HT1080 (cell line): ENCODE results near the gene SSX2IP. TPM values are rescaled to one million over a fixed set of nuclear protein-coding genes. Genes with fewer than 3 reads are reported as not detected.
"Not testable (repeated sequence)": the region's sequence is repeated elsewhere in the genome, so short reads cannot be mapped to it uniquely, and the experiment has no call there.

ENCODE experiments used
- DNase-seq: peaks from one replicate; pipeline ENCODE4 v3.0.0-alpha.2; 2015; ENCODE audit warnings: low read depth
- total RNA-seq: library from RNA; depleted of rRNA; stranded (reverse); fragments of >200 nt; shearing (Covaris generic); gene quantifications from 2 replicates; pipeline ENCODE4 v1.2.3, GENCODE V29; 2014

Gene SSX2IP
- total RNA-seq, 1 experiment from 2014 or later = 21.4 TPM

DNA sequence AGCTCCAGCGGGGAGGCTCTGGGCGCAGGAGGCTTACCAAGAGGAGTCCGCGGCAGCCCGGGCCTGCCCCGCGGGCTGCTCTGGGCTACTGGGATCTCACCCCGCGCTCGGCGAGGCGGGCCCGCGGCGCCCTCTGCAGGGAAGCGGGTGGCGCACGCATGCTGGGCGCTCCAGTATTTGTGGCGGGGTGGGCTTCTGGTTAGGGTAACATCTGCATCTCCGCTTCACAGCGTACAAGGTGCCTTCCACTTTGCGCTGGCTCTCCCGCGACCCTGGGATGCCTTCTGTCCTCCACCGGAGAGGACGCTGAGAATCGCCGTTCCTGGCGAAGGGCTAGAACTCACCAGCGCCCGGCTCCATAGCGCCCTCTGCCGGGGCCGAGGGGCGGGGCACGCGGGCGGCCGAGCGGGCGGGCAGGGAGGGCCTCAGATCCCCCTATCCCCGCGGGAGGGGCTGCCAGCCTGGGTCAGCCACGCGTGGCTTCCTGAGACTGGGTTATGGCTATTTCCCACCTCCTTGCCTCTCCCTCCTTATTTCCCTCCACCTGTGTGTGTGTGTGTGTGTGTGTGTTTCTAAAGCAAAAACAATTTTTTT, 69.4 kb downstream of the SSX2IP start:
- DNase-seq = no peak

DNA sequence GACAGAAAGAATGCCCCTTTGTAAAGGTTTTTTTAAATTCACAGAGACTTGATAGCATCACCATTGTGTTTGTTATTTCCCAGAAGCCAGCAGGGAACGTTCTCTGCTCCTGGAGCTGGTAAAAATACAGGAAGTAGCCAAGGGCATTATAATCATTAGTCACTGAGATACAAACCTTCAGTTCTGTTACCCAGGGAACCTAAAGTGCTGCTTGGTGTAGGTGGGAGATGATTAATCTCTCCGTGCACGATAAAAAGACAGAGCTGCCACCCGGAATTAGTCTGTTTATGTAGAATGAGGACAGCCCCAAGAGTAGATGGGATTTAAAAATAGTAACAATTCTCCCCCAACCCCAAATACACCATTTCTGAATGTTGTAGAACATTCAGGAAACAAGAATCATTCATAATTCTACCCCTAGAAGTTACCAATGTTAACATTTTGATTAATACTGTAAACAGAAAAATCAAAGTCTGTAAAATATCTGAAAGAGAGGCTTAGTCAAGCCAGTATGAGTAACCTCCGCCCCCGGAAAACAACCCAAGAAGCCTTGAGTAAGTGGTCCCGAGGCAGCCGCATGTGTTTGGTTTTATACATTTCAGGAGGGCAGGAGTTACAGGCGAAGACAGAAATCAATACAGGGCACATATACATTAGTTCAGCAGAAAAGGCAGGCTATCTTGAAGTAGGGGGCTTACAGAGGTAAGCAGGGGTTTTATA, 70.7 kb downstream of the SSX2IP start:
- DNase-seq = peak; percentile 90

DNA sequence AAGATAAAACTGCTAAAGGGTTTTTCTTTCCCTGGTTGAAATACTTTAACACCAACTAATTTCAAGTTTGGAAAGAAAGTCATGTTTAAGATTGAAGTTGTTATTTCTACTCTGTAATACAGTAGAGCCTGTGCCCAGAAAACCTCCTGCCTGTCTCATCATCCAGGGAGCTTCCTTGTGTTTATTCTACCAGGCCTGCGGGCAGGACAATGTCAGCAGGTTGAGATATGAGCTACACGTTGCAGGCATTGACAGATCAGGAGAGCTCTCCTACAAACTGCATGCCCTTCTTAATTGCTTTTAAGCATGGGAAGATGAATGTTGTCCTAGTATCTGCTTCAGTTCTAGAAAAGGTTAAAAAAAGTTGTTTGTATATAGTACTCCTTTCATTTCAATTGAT, 72.9 kb downstream of the SSX2IP start:
- DNase-seq = no peak

DNA sequence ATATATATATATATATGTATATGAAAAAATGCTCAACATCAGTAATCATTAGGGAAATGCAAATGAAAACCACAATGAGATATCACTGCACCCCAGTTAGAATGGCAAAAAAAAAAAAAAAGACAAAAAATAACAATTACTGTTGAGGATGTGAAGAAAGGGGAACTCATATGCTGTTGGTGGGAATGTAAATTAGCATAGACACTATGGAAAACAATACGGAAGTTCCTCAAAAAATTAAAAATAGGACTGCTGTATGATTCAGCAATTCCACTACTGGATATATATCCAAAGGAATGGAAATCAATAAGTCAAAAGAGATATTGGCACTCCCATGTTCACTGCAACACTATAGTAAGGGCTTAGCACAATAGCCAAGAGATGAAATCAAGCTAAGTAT, 74.5 kb downstream of the SSX2IP start:
- no peak for DNase-seq

DNA sequence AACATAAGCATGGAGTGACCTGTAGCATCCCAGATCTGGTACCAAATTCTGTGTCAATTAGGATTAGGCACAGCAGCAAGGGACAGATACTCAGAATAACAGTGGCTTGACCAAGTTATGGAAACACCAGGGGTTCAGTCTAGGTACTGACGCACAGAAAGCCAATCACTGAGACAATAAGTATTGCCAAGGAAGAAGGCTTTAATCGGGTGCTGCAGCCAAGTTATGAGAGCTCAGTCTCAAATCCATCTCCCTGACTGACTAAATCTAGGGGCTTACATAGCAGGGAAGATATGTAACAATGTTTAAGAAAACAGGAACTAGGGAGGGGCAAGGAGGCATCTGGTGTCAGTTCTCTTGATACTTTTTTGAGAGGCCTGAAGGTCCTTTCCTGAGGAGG, 76.4 kb downstream of the SSX2IP start:
- DNase-seq = no peak

DNA sequence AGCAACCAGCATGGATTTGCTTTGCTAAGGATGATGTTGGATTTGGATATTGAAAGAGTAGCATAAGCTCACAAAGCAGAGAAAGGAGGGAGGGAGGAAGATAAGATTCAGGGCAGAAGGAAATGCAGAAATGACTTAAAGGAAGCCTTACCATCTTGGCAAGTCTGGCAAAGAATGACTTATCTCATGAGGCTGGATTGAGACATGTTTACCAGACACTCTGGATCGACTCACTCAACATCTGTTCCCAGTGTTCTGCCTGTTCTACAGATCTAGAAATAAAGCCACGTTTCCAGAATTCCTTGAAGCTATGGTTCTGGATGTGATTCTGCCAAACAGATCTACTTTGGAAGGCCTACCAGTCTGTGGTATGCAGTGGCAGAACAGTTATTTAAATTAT, 77.2 kb downstream of the SSX2IP start:
- no peak for DNase-seq

DNA sequence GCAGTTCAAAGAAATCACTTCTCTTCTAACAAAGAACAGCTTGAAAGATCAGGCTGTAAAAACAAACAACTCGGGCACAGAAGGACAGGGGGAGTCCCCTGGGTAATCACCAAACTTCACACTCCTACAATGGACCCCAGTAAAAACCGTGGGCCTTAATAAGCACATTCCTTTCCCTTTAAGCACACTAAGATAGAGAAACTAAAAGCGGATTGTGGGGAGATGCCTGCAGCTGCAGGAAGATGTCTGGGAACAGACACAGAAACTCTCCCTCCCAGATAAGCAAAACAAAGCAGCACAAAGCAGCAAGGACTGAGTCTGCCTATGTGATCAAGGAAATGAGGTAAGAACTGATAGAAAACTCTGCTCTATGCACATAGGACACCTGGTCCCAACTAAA, 78.5 kb downstream of the SSX2IP start:
- DNase-seq = no peak

DNA sequence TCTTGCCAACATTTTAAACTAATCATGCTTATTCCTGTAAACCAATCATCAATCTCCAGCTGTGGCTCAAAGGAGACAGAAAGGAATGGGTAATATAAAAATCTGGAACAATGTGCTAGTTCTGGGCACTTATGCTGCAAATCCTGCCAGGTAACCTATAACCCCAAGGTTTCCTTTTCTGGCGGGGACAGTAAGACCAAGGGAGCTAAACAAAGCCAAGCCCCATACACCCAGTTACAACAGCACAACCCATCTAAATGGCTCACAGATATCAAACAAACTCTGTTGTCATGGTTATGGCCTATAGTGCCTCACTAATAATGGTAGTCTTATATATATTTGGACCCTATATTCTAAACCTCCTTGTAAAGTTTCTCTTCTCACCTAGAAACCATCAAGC, 79.2 kb downstream of the SSX2IP start:
- DNase-seq = no peak

DNA sequence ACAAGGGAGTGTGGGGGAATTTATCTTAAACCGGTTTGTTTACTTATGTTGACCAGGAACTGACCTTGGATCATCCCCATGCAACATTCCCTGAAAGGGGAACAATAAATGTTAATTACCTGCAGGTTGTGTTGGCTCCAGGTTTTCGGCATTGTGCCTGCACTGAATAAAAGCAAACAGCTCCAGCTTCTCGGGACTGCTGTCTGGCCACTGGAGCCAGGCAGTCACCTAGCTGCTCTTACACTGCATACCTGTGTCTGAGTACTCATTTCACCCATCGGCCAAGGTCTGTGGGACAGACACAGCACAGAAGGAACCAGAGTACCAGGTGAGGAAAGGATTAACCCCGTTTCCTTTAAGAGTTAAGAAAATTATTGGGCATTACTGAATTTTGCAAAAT, 83.3 kb downstream of the SSX2IP start:
- no peak for DNase-seq

DNA sequence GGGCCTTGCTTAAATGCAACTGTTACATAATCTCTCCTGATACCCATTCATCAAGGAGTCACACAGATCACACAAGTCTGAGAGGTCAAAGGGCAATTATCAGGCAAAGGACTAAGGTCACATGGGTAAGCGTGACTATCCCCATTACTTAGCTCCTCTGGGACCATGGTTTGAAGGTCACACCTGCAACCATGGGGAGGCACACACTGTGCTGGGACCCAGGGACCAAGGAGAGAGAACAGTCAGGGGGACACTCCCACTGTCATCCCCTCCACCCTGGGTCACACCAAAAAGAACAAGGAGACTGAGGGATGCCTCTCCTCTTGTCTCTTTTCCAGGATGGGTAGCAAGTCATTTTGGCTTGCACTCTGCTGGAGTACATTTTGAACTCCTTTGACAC, 85.1 kb downstream of the SSX2IP start:
- no peak for DNase-seq

DNA sequence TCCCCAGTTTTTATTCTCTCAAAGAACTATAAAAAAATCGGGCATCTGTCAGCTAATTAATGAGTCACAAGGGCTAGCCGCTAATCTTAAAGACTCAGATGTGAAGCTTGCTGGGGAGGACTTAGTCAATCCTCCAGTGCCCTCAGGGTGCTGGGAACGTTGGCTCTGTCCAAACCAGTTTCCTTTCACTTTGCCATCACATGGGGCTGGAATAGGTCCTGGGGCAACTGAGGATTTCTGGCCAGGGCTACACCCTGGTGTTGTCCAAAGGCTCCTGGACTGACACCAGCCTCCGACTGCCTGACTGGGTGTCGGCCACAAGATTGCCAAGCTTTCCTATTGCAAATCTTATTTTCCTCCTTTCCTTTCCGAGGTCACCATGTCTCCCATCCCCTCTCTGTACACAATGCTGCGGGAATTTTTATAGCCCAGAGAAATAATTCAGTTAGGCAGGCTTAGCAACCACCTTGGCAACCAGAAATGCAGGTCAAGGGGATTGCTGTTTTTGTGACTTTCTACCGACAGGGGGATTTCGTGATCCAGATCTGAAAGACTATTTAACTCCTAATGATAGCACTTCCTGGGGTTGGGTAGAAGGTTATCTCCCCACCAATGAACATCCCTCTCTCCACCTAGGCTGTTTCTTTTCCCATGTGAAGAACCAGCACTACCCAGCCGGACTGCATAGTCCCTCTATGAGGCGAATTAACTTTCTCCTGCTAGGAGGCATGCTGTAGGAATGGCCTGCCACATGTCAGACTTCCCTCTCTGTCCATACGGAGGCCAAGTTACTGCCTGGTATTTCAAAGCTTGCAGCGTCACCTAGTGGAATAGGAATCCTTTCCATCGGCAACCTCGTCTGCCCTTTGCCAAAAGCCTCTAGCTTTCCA, 86.1 kb downstream of the SSX2IP start:
- DNase-seq = peak; percentile 86

DNA sequence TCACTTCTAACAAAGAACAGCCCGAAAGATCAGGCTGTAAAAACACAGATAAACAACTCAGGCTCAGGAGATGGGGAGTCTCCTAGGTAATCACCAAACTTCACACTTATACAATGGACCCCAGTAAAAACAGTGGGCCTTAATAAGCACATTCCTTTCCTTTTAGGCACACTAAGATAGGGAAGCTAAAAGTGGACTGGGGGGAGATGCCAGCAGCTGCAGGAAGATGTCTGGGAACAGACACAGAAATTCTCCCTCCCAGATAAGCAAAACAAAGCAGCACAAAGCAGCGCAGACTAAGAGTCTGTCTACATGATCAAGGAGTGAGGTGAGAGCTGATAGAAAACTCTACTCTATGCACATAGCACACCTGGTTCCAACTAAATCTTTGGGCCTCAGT, 87.0 kb downstream of the SSX2IP start:
- DNase-seq = peak; percentile 23

DNA sequence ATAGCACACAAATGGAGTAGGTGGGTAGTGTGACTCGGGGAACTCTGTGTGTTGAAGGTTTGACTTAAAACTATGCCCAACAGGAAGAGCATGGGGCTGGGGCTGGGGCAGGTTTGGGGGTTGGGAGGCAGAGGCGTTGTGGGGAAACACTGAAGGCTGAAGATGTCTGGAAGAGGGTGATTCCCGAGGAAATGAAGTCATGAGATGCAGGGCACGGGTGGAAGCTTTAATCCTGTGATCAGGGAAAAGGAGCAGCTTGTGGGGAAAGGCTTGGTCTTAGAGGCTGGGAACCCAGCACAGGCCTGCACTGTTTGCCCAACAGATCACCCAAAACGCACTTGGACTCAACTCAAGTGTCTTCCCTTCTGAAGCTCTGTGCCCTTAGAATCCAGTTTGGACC, 89.5 kb downstream of the SSX2IP start:
- DNase-seq = no peak

DNA sequence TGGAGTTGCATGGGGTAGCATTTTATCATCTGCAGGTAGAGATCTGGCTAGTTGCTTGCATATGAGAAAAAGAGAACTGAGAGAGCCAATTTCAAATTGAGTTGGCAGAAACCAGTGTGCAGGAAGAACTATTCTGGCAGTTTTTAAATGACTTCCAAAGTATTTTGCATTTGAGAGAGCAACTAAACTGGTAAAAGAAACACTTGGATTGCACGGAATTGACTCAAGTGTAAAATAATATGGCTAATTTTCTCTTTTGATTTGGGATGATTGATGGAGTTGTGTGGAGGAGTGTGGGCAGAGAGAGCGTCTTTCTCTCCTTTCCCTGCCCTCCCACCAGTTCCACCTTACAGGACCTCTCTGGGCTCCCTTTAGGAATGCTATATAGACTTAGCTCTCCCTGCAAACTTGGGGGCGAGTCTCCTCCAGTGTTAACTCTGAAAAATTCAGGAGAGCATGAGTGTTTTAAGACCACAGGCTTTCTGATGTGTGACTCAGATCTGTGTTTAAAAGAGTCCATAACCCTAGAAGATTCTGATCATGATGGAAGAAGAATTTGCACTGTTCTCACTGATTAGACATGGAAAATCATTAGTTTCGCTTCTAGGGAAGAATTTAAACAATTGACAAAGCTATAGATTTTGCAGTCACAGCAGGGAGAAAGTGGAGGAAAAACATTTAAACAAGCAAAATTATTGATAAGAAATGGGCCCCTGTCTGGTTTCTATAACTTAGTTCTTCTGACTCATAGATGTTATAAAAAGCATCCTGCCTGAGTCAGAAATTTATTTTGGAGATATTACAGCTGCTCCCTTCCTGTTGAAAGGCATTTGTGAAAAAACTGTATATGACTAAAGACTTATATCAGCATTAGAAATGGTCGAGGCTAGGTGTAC, 91.2 kb downstream of the SSX2IP start:
- DNase-seq = peak; percentile 92

DNA sequence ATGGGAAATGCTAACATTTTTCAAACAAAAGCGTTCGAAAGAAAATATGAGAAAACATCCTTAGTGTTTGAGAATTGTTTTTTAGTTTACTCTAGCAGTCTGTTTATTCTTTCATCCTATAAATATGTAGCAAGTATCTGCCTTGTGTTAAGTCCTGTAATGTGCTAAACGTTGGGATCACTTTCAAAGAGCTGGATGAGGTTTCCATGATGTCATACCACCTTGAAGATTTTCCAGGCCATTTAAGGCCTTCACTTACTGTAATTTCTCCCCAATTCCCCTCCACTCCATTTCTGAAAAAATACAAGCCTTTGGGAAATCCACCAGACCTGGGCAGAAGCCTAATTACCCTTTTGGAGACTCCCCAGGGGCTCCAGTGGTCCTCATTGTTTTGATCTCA, 91.8 kb downstream of the SSX2IP start:
- DNase-seq = no peak

DNA sequence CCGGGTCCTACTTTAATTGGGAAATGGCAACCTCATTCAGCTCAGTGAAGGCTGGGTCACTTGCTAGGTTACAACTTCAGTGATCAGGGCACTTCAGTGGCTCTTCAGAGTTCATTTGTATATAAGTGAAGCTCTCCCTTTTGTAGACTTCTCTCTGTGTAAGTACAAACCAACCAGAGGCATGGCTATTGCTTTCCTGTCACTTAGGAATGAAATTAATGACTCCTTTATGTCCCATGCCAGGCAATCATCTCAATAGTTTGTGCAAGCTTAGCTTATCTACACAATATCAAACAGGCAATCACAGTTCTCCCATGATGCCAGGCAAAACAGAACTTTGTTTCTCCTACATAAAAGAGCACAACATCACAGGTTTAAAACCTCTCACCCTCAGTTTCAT, 93.2 kb downstream of the SSX2IP start:
- no peak for DNase-seq

DNA sequence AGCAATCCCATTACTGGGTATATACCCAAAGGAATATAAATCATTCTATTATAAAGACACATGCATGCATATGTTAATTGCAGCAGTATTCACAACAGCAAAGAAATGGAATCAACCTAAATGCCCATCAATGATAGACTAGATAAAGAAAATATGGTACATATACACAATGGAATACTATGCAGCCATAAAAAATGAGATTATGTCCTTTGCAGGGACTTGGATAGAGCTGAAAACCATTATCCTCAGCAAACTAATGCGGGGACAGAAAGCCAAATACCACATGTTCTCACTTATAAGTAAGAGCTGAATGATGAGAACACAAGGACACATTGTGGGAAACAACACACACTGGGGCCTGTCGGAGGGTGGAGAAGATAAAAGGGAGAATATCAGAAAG, 95.3 kb downstream of the SSX2IP start:
- not testable (repeated sequence) for DNase-seq
